ENCODE results near the gene PHC3.

- TF ChIP-seq POLR2A (IDR thresholded peaks at IDR 0.05) (no peak), CTCF (IDR thresholded peaks at IDR 0.05) (no peak), EP300 (IDR thresholded peaks at IDR 0.05; ENCODE audit: low read depth) (no peak), POLR2AphosphoS5 (IDR thresholded peaks at IDR 0.05) (no peak)
These were observed 32.5 kb downstream of the PHC3 start for GRCh38 chr3:170149016-170149415.
